ENCODE measurements around the gene UXS1.

- TF ChIP-seq, protein P1, sequence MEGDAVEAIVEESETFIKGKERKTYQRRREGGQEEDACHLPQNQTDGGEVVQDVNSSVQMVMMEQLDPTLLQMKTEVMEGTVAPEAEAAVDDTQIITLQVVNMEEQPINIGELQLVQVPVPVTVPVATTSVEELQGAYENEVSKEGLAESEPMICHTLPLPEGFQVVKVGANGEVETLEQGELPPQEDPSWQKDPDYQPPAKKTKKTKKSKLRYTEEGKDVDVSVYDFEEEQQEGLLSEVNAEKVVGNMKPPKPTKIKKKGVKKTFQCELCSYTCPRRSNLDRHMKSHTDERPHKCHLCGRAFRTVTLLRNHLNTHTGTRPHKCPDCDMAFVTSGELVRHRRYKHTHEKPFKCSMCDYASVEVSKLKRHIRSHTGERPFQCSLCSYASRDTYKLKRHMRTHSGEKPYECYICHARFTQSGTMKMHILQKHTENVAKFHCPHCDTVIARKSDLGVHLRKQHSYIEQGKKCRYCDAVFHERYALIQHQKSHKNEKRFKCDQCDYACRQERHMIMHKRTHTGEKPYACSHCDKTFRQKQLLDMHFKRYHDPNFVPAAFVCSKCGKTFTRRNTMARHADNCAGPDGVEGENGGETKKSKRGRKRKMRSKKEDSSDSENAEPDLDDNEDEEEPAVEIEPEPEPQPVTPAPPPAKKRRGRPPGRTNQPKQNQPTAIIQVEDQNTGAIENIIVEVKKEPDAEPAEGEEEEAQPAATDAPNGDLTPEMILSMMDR (IDR thresholded peaks at IDR 0.05) = no peak
- no peak for TF ChIP-seq POLR2A (IDR thresholded peaks at IDR 0.05)
Measured at GRCh38 chr2:106184857-106185256, 9.2 kb downstream of the UXS1 start.
